ENCODE results near the gene ERBB4. TPM values are rescaled to one million over a fixed set of nuclear protein-coding genes. Genes with fewer than 3 reads are reported as not detected.

Gene ERBB4
- total RNA-seq, 4 donors from 2014 or later: 1.6 to 5.7 (median 3.5) TPM

DNA sequence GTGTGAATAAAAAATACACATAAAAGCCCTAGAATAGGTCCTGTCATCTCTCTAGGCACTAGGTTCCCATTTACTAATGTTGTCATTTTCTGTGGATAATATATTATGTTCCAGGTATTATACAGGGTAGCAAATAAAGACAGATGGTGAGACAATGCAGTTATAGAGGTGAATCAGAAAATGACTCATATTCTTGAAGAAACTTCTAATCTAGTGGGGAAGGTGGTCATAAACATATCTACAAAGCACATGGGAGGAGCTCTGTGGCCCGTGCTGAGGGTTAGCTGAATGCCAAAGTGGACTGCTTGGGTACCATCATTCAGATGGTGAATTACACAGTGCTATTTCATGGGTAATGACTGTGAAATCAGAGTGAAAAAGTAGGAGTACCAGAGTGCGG is 700.9 kb downstream of the ERBB4 start:
- Histone ChIP-seq H3K9me3 (no peaks in the 10 kb centered on the region), H3K4me1 (no peaks in the 10 kb centered on the region), H3K27ac (no peak overlapping the region), H3K4me3 (no peak overlapping the region), H3K27me3 (no peaks in the 10 kb centered on the region), H3K36me3 (no peaks in the 10 kb centered on the region)
- intact Hi-C loops (cut with DNase I; ENCODE audit: low total_unique reads) (no loop called here), in situ Hi-C loops (cut with MboI; ENCODE audit: low sequenced_read_pairs in 4 of 4) (no loop called here)
- DNase-seq: no peak
- no peak for ATAC-seq
- TF ChIP-seq POLR2A (IDR thresholded peaks at IDR 0.05): no peak
- TF ChIP-seq, protein P1, sequence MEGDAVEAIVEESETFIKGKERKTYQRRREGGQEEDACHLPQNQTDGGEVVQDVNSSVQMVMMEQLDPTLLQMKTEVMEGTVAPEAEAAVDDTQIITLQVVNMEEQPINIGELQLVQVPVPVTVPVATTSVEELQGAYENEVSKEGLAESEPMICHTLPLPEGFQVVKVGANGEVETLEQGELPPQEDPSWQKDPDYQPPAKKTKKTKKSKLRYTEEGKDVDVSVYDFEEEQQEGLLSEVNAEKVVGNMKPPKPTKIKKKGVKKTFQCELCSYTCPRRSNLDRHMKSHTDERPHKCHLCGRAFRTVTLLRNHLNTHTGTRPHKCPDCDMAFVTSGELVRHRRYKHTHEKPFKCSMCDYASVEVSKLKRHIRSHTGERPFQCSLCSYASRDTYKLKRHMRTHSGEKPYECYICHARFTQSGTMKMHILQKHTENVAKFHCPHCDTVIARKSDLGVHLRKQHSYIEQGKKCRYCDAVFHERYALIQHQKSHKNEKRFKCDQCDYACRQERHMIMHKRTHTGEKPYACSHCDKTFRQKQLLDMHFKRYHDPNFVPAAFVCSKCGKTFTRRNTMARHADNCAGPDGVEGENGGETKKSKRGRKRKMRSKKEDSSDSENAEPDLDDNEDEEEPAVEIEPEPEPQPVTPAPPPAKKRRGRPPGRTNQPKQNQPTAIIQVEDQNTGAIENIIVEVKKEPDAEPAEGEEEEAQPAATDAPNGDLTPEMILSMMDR (IDR thresholded peaks at IDR 0.05 in 4 of 5, conservative IDR thresholded peaks at IDR 0.05 in 1 of 5): no peak

DNA sequence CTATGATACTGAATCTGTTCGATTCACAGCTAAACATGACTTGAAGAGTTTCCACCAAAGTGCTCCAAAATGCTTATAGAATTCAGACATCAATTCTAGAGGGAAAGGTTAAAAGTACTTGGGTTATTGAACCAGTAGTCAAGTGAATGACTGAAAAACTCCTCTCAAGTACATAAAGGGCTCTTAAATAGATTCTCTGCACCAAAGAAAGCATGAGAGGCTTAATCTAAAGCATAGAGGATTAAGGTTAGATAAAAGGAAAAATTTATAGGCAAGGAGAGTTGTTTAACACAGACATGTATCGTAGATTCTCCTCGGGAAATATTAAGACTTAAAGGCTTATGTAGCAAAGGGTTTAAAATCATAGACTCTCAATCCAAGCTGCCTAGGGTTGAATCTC is 701.4 kb downstream of the ERBB4 start:
- H3K36me3 ChIP-seq: no peaks in the 10 kb centered on the region
- H3K27ac ChIP-seq: no peak overlapping the region
- no peaks in the 10 kb centered on the region for H3K9me3 ChIP-seq
- in situ Hi-C loops (cut with MboI; ENCODE audit: low sequenced_read_pairs in 4 of 4) (no loop called here), intact Hi-C loops (cut with DNase I; ENCODE audit: low total_unique reads) (no loop called here)
- no peaks in the 10 kb centered on the region for H3K27me3 ChIP-seq
- TF ChIP-seq, protein P1 (IDR thresholded peaks at IDR 0.05 in 4 of 5, conservative IDR thresholded peaks at IDR 0.05 in 1 of 5): no peak
- TF ChIP-seq POLR2A (IDR thresholded peaks at IDR 0.05): no peak
- ATAC-seq (no peak), DNase-seq (no peak)
- H3K4me3 ChIP-seq: no peak overlapping the region
- H3K4me1 ChIP-seq: no peaks in the 10 kb centered on the region

DNA sequence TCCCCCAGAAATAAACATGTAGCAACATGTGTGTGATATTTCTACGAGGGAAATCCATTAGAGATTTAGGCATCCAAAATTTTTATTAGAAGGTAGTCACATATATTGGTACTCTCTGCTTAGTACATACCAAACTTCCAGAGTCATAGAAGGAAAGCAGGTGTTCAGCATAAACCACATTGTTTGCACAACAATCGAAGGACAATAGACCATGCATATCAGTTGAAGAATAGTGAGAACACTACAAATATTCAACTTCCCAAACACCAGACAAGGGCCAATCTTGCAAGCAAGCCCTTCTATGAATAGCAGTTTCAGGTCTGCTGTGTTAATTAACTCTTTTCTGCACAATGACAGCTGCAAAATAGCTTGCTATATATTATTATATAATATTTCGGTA is 702.2 kb downstream of the ERBB4 start:
- H3K4me3 ChIP-seq: no peak overlapping the region
- no peak for TF ChIP-seq POLR2A (IDR thresholded peaks at IDR 0.05)
- TF ChIP-seq, protein P1 (IDR thresholded peaks at IDR 0.05 in 4 of 5, conservative IDR thresholded peaks at IDR 0.05 in 1 of 5): no peak
- no peaks in the 10 kb centered on the region for H3K36me3 ChIP-seq
- intact Hi-C loops (cut with DNase I; ENCODE audit: low total_unique reads) (no loop called here), in situ Hi-C loops (cut with MboI; ENCODE audit: low sequenced_read_pairs in 4 of 4) (no loop called here)
- DNase-seq: no peak
- no peak overlapping the region for H3K27ac ChIP-seq
- H3K4me1 ChIP-seq: no peaks in the 10 kb centered on the region
- no peak for ATAC-seq
- H3K9me3 ChIP-seq: no peaks in the 10 kb centered on the region
- H3K27me3 ChIP-seq: no peaks in the 10 kb centered on the region

DNA sequence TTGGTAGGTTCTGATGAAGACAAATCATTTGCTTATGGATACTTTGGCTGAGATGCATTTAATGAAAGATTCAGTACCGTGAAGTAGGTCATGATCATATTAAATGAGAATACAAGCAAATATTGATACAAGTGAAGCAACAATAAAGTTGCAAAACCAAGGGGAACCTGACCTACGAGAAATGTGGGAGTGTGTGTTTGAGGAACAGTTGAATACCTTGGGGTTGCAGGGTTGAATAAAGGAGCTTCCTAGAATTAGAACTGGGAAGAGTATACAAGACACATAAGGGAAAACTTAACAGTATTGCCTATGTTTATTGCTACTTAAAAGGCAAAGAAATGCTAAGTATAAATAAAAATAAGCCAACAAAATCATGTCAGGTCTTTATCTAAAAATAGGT is 702.9 kb downstream of the ERBB4 start:
- intact Hi-C loops (cut with DNase I; ENCODE audit: low total_unique reads) (no loop called here), in situ Hi-C loops (cut with MboI; ENCODE audit: low sequenced_read_pairs in 4 of 4) (no loop called here)
- H3K36me3 ChIP-seq: no peaks in the 10 kb centered on the region
- no peaks in the 10 kb centered on the region for H3K9me3 ChIP-seq
- TF ChIP-seq, protein P1 (IDR thresholded peaks at IDR 0.05 in 4 of 5, conservative IDR thresholded peaks at IDR 0.05 in 1 of 5): no peak
- TF ChIP-seq POLR2A (IDR thresholded peaks at IDR 0.05): no peak
- H3K27ac ChIP-seq: no peak overlapping the region
- H3K4me3 ChIP-seq: no peak overlapping the region
- no peaks in the 10 kb centered on the region for H3K27me3 ChIP-seq
- no peaks in the 10 kb centered on the region for H3K4me1 ChIP-seq
- ATAC-seq (no peak), DNase-seq (no peak)

DNA sequence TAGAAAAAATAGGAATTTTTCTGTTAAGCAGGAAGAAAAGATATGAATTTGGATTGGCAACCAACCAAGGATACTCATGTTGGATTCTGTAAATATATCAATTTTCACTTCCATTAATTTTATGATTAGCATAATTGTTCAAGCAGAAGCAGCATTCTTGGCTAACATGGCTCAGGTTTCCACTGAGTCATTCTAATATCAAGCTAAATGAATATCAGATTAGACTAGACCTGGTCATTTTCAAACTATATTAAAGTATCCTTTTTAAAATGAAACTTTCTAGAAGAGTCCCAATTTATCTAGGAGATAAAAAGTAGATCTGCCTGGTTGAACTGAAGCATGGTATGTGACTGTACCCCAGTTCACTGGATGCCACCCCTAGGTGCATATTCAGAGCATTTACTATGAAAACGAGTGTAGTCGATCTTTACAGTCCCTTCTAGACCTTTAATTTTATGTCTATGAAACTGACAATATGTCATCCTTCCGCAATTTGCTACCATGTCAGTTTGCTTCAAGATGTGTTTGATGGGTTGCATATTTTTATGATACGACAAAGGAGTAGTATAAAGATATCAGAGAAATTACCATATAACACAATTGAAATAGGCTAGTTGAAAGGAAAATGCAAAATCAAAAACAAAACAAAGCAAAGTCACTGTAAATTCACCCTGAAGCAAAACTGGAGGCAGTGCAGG is 704.9 kb downstream of the ERBB4 start:
- in situ Hi-C loops (cut with MboI; ENCODE audit: low sequenced_read_pairs in 4 of 4): no loop called here
- intact Hi-C loops (cut with DNase I; ENCODE audit: low total_unique reads): no loop called here
- no peak overlapping the region for H3K27ac ChIP-seq
- no peak overlapping the region for H3K4me3 ChIP-seq
- H3K4me1 ChIP-seq: no peaks in the 10 kb centered on the region
- ATAC-seq (no peak), DNase-seq (no peak)
- H3K9me3 ChIP-seq: no peaks in the 10 kb centered on the region
- TF ChIP-seq, protein P1 (IDR thresholded peaks at IDR 0.05 in 4 of 5, conservative IDR thresholded peaks at IDR 0.05 in 1 of 5): no peak
- TF ChIP-seq POLR2A (IDR thresholded peaks at IDR 0.05): no peak
- H3K36me3 ChIP-seq: no peaks in the 10 kb centered on the region
- H3K27me3 ChIP-seq: no peaks in the 10 kb centered on the region

Data from gastrocnemius medialis (tissue), 4 donors.